NCI-H2227 treated with DMSO at 0.1 percent for 48 hours (cell line): ENCODE results near the gene ST3GAL4.

Experiments used
- DNase-seq: peaks from one replicate; lab custom pipeline; 2025; lab: John Stamatoyannopoulos, UW

The ST3GAL4 gene

GRCh38 chr11:126452241-126453101 lies 97.0 kb downstream of the ST3GAL4 start:
- no peak for DNase-seq

- DNase-seq, result no peak
Measured at GRCh38 chr11:126456089-126456488, 100.6 kb downstream of the ST3GAL4 start.

GRCh38 chr11:126456783-126457542 lies 101.5 kb downstream of the ST3GAL4 start:
- no peak for DNase-seq

GRCh38 chr11:126457817-126458216 lies 102.3 kb downstream of the ST3GAL4 start:
- no peak for DNase-seq

- DNase-seq, result no peak
Measured at GRCh38 chr11:126459691-126460281, 104.3 kb downstream of the ST3GAL4 start.

- DNase-seq, result no peak
Measured at GRCh38 chr11:126460417-126461095, 105.1 kb downstream of the ST3GAL4 start.

GRCh38 chr11:126461096-126461440 lies 105.6 kb downstream of the ST3GAL4 start:
- no peak for DNase-seq

- no peak for DNase-seq
Measured at GRCh38 chr11:126461996-126462395, 106.5 kb downstream of the ST3GAL4 start.

GRCh38 chr11:126462422-126462821 lies 106.9 kb downstream of the ST3GAL4 start:
- DNase-seq, result no peak
